Suprapubic skin (tissue), 4 donors: ENCODE results near the gene TSPAN33. TPM values are rescaled to one million over a fixed set of nuclear protein-coding genes. Genes with fewer than 3 reads are reported as not detected.

Experiments
- DNase-seq, 2 donors: peaks; one replicate each; pipeline ENCODE4 v3.0.0-alpha.2; 2019; ENCODE audit warnings: low spot score in 2 of 2
- H3K27ac ChIP-seq: fragments of 200-600 bp; sonication (generic); one replicate; pipeline ENCODE4 v1.5.1; 2019
- H3K27me3 ChIP-seq: fragments of 200-600 bp; sonication (generic); one replicate; pipeline ENCODE4 v1.5.1; 2019
- H3K36me3 ChIP-seq: fragments of 200-600 bp; sonication (generic); one replicate; pipeline ENCODE4 v1.5.1; 2019
- H3K4me1 ChIP-seq: fragments of 200-600 bp; sonication (generic); one replicate; pipeline ENCODE4 v1.5.1; 2019
- H3K4me3 ChIP-seq: fragments of 200-600 bp; sonication (generic); one replicate; pipeline ENCODE4 v1.5.1; 2019; ENCODE audit warnings: mild to moderate bottlenecking
- H3K9me3 ChIP-seq: fragments of 200-600 bp; sonication (generic); one replicate; pipeline ENCODE4 v1.5.1; 2019
- EP300 ChIP-seq: sonication (generic); formaldehyde crosslinking; IDR thresholded peaks from one replicate; pipeline ENCODE4 v1.6.1; 2017; ENCODE audit warnings: antibody characterized with exemption
- POLR2A ChIP-seq, 2 donors: fragments of 450-650 bp; IDR thresholded peaks; one replicate each; pipeline ENCODE4 v1.6.1; 2017; ENCODE audit warnings: antibody characterized with exemption in 2 of 2, mild to moderate bottlenecking in 2 of 2, moderate library complexity in 2 of 2
- POLR2AphosphoS5 ChIP-seq, 3 donors: sonication (generic); formaldehyde crosslinking; IDR thresholded peaks; one replicate each; pipeline ENCODE4 v1.6.1; 2017; ENCODE audit warnings: antibody characterized with exemption in 3 of 3
- WGBS: methylation state at CpG from one replicate; pipeline ENCODE4 v1.1.5; 2018; 5-methylcytosine and 5-hydroxymethylcytosine counted together
- total RNA-seq, 4 donors: library from RNA; depleted of rRNA; stranded (reverse); fragments of >200 nt; gene quantifications; one replicate each; pipeline ENCODE4 v1.1.0, GENCODE V29; 2016
- TF ChIP-seq, protein P1 (sequence below), 2 donors: fragments of 200-600 bp in 1 of 2; fragments of 450-650 bp in 1 of 2; sonication (generic) in 1 of 2; IDR thresholded peaks; one replicate each; pipeline ENCODE4 v1.5.1; 2016 to 2019; ENCODE audit warnings: antibody characterized with exemption in 2 of 2, mild to moderate bottlenecking in 1 of 2, moderate library complexity in 1 of 2

TSPAN33 gene
- total RNA-seq, 4 donors from 2014 or later = 9.1 to 17.9 (median 11.1) TPM

DNA sequence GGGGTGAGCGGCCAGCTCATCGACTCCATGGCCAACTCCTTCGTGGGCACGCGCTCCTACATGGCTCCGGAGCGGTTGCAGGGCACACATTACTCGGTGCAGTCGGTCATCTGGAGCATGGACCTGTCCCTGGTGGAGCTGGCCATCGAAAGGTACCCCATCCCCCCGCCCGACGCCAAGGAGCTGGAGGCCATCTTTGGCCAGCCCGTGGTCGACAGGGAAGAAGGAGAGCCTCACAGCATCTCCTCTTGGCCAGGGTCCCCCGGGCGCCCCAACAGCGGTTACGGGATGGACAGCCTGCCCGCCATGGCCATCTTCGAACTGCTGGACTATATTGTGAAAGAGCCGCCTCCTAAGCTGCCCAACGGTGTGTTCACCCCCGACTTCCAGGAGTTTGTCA is 17.4 kb upstream of the TSPAN33 start:
- H3K27ac ChIP-seq = no peak overlapping the region
- WGBS = 93% methylated on average over 23 of the region's 24 CpGs
- H3K27me3 ChIP-seq = peaks cover 4% of the 10 kb centered on the region
- no peaks in the 10 kb centered on the region for H3K4me1 ChIP-seq
- no peak for DNase-seq
- no peak overlapping the region for H3K4me3 ChIP-seq
- H3K36me3 ChIP-seq = no peaks in the 10 kb centered on the region
- no peaks in the 10 kb centered on the region for H3K9me3 ChIP-seq
- TF ChIP-seq POLR2AphosphoS5 (IDR thresholded peaks at IDR 0.05) (no peak), POLR2A (IDR thresholded peaks at IDR 0.05) (no peak), EP300 (no peak)
- TF ChIP-seq, protein P1, sequence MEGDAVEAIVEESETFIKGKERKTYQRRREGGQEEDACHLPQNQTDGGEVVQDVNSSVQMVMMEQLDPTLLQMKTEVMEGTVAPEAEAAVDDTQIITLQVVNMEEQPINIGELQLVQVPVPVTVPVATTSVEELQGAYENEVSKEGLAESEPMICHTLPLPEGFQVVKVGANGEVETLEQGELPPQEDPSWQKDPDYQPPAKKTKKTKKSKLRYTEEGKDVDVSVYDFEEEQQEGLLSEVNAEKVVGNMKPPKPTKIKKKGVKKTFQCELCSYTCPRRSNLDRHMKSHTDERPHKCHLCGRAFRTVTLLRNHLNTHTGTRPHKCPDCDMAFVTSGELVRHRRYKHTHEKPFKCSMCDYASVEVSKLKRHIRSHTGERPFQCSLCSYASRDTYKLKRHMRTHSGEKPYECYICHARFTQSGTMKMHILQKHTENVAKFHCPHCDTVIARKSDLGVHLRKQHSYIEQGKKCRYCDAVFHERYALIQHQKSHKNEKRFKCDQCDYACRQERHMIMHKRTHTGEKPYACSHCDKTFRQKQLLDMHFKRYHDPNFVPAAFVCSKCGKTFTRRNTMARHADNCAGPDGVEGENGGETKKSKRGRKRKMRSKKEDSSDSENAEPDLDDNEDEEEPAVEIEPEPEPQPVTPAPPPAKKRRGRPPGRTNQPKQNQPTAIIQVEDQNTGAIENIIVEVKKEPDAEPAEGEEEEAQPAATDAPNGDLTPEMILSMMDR (IDR thresholded peaks at IDR 0.05) = no peak

DNA sequence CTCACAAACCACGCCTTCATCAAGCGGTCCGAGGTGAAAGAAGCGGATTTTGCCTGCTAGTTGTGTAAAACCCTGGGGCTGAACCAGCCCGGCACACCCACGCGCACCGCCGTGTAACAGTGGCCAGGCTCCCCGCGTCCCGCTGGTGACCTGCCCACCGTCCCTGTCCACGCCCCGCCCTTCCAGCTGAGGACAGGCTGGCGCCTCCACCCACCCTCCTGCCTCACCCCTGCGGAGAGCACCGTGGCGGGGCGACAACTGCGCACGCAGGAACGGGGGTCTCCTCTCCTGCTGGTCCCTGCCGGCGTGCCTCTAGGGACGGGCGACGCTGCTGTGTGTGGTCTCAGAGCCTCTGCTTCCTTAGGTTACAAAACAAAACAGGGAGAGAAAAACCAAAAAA is 16.9 kb upstream of the TSPAN33 start:
- Histone ChIP-seq H3K27me3 (peaks cover 4% of the 10 kb centered on the region), H3K4me1 (no peaks in the 10 kb centered on the region), H3K4me3 (no peak overlapping the region), H3K36me3 (no peaks in the 10 kb centered on the region), H3K9me3 (no peaks in the 10 kb centered on the region), H3K27ac (no peak overlapping the region)
- TF ChIP-seq, protein P1 (IDR thresholded peaks at IDR 0.05) = no peak
- TF ChIP-seq POLR2A (IDR thresholded peaks at IDR 0.05) = no peak
- no peak for TF ChIP-seq EP300
- no peak for DNase-seq
- WGBS = 92% methylated on average over 19 of the region's 28 CpGs

DNA sequence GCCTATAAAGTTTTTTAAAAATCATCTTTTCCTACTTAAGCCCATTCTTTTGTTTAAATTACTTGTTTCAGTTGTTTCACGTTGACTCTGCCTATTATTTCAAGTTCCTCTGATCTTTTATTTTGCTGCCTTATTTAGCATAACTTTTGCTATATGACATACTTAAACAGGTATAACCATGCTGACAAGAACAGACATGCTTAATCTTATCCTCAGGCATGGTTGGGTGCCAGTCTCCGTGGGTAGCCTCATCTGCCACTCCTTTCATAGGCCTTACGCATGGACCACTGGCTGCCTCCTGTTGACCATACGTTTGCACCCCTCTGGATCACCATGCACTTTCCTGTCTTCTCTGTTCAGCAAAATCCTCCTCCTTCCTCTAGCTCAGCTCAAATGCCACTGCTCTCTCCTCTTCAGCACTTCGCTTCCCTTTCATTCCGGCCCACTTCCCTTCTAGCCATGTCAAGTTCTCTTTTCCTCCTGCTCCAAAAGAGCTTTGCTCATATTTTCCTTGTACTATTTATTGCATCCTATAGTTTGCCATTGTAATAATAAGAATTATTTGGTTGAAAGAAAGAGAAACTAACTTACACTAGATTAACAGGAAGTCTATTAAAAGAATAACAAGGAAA is 10.0 kb upstream of the TSPAN33 start:
- Histone ChIP-seq H3K27ac (no peak overlapping the region), H3K4me1 (peaks cover 12% of the 10 kb centered on the region), H3K36me3 (no peaks in the 10 kb centered on the region), H3K4me3 (no peak overlapping the region), H3K9me3 (no peaks in the 10 kb centered on the region), H3K27me3 (no peaks in the 10 kb centered on the region)
- TF ChIP-seq POLR2AphosphoS5 (IDR thresholded peaks at IDR 0.05) = no peak
- WGBS = 47% methylated on average over 6 of the region's 6 CpGs
- DNase-seq = no peak

DNA sequence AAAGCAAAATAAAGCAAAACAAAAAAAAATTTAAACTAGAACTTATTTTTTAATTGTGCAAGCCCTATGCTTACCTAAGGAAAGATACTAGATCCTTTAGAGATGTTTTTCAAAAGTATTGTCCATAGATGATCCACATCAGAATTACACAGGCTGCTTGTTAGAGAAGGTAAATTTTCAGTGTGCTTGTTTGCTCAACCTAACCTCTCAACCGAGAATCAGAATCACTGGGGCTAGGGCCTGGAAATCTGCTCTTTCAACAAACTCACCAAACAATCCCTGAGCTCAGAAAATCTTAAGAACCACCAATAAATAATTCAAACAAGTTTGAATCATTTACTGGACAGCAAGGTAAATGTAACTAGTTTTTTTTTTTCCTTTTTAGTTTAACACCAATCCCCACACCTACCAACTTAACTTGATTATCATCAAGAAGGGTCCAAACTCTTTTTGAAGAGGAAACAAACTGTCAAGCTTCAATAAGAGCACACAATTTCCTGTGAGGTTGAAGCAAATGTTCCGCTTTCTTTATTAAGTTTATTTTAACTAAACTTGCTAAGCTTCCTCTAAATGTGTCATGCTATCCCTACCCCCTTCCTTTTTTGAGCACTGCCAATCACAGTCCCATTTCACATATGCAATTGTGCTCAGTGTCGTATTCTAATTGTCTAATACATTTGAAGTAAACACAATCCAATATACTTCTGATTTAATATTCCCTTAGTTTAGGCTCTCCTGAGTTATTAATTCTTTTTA is 7.4 kb upstream of the TSPAN33 start:
- no peak overlapping the region for H3K27ac ChIP-seq
- TF ChIP-seq, protein P1 (IDR thresholded peaks at IDR 0.05) = no peak
- no peak for TF ChIP-seq EP300
- no peak for TF ChIP-seq POLR2A (IDR thresholded peaks at IDR 0.05)
- TF ChIP-seq POLR2AphosphoS5 (IDR thresholded peaks at IDR 0.05) = no peak
- peaks cover 12% of the 10 kb centered on the region for H3K4me1 ChIP-seq
- no peaks in the 10 kb centered on the region for H3K27me3 ChIP-seq
- H3K9me3 ChIP-seq = no peaks in the 10 kb centered on the region
- no peaks in the 10 kb centered on the region for H3K36me3 ChIP-seq
- no peak overlapping the region for H3K4me3 ChIP-seq
- 58% methylated on average over 3 of the region's 3 CpGs for WGBS
- no peak for DNase-seq

DNA sequence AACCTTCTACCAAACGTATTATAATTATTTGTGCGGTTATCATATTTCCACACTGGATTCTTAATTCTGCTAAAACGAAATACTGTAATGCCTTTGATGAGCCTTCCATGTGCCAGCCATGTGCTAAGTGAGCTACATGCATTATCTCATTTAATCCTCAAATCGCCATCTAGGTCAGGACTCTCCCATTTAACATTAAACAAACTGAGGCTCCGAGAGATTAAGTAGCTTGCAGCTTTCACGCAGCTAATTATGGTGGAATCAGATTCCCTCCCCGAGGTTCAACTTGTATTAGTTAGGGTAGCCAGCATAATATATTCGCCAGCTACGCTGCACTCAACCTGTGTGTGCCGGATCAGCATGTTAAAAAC is 798 bp upstream of the TSPAN33 start:
- Histone ChIP-seq H3K36me3 (no peaks in the 10 kb centered on the region), H3K27ac (no peak overlapping the region), H3K4me3 (peak overlapping the region; percentile 48), H3K27me3 (peaks cover 28% of the 10 kb centered on the region), H3K9me3 (no peaks in the 10 kb centered on the region), H3K4me1 (peaks cover 15% of the 10 kb centered on the region)
- no peak for DNase-seq
- TF ChIP-seq POLR2A (IDR thresholded peaks at IDR 0.05) (no peak), POLR2AphosphoS5 (IDR thresholded peaks at IDR 0.05) (no peak), EP300 (no peak)
- TF ChIP-seq, protein P1 (IDR thresholded peaks at IDR 0.05) = no peak
- 39% methylated on average over 10 of the region's 10 CpGs for whole genome bisulfite sequencing
